Mucosa of stomach (tissue), 1 donor: ENCODE data around the gene C16orf95.

Experiments
- H3K27me3 ChIP-seq: one replicate; pipeline ENCODE4 v1.7.0; 2013; ENCODE audit warnings: mild to moderate bottlenecking, low read length; ENCODE audit not compliant: control insufficient read depth, insufficient read depth
- H3K36me3 ChIP-seq: one replicate; pipeline ENCODE4 v1.7.0; 2013; ENCODE audit warnings: low read length; ENCODE audit not compliant: control insufficient read depth, insufficient read depth
- H3K4me1 ChIP-seq: one replicate; pipeline ENCODE4 v1.7.0; 2013; ENCODE audit warnings: mild to moderate bottlenecking, low read length; ENCODE audit not compliant: control insufficient read depth, insufficient read depth
- H3K4me3 ChIP-seq: one replicate; pipeline ENCODE4 v1.7.0; 2013; ENCODE audit warnings: low read length
- H3K9ac ChIP-seq: one replicate; pipeline ENCODE4 v1.7.0; 2013; ENCODE audit warnings: mild to moderate bottlenecking, low read length, moderate library complexity
- H3K9me3 ChIP-seq: one replicate; pipeline ENCODE4 v1.7.0; 2013; ENCODE audit warnings: mild to moderate bottlenecking, low read length, moderate library complexity; ENCODE audit not compliant: control insufficient read depth
- donor health status: Pancreatic carcinoma.

C16orf95 gene

GRCh38 chr16:87303431-87303930, 13.7 kb downstream of the C16orf95 start:
- no peaks in the 10 kb centered on the region for H3K9me3 ChIP-seq

DNA sequence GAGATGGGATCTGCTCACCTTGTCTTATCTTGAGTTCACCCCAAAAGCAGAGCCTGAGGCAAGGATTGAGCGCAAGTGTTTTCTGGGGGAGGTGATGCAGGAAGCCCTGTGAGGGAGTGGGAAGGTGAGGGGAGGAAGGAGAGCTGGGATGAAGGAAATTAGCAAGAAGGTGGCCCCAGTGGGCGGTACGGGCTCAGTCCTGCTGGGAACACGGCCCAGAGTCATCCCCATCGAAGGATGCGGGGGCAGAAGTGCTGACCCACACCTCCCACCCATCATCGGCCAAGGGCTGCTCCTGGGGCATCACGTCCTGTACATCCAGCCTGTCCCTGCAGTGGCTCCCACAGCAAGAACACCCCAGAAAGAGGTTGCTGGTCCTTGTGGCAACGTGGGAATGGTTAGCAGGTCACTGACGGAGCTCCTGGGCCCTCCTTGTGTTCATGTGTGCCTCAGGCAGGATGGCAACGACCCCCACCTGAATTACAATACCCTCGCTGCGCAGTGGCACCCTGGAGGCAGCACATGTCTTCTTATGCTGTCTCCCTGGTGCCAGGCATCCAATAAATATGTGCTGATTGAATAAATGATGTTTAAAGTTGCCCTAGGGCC, 18.2 kb downstream of the C16orf95 start:
- H3K36me3 ChIP-seq, result no peaks in the 10 kb centered on the region
- H3K27me3 ChIP-seq, result no peaks in the 10 kb centered on the region
- H3K4me1 ChIP-seq, result peaks cover 12% of the 10 kb centered on the region
- H3K9ac ChIP-seq, result no peak overlapping the region
- H3K9me3 ChIP-seq, result no peaks in the 10 kb centered on the region
- H3K4me3 ChIP-seq, result no peak overlapping the region

More at GRCh38 chr16:87303431-87303930, 13.7 kb downstream of the C16orf95 start:
- Histone ChIP-seq H3K27me3 (peaks cover 6% of the 10 kb centered on the region), H3K4me3 (no peak overlapping the region), H3K9ac (no peak overlapping the region), H3K4me1 (no peaks in the 10 kb centered on the region), H3K36me3 (no peaks in the 10 kb centered on the region)

DNA sequence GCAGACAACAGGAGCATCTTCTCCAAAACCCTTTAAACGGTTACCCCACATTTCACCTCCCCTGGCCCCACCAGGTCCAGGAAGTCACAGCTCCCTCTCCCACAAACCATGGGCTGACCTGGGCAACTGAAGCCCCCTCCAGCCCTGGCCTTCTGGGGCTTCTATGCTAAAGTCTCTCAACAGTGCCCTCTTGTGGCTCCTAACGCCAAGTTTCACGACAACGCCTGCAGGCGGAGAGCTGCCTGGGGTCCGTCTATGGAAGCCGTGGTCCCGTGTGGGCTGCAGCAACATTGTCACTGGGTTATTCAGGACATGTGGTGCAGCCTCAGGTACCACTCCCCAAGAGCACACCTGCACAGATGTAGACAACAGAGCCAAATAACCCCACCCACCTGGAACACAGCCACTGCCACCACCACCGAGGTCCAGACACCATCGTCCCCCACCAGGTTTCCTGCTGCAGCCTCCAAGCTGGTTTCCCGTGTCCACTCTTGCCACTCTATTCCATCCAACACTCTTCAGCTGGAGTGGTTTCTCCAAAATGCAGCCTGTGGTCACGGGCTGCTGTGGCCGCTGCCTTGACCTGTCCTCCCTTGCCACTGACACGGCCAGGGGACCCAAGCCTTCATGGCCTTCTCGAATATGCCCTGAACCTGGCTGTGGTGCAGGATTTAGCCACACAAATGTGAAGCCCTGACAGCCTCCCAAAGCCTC, 19.1 kb downstream of the C16orf95 start:
- no peaks in the 10 kb centered on the region for H3K36me3 ChIP-seq
- peaks cover 12% of the 10 kb centered on the region for H3K4me1 ChIP-seq
- no peak overlapping the region for H3K9ac ChIP-seq
- no peaks in the 10 kb centered on the region for H3K9me3 ChIP-seq
- H3K4me3 ChIP-seq, result no peak overlapping the region
- H3K27me3 ChIP-seq, result no peaks in the 10 kb centered on the region

DNA sequence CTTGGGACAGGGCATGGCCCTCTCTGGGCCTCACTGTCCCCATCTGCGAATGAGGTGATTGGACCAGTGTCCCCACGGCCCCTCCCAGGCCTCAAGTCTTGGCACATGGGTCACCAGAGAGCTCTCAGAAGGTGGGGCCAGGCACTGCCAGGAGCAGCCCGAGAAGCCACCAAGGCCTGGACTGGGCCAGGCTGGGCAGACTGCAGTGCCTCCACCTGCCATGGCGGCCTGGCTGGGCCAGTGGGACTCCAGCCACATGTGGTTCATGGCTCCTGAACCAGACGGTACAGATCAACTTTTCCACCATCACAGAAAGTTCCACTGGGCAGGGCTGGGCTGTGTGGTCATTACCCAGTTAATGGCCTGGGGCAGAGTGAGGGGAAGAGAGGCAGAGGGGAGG, 19.8 kb downstream of the C16orf95 start:
- no peak overlapping the region for H3K9ac ChIP-seq
- no peaks in the 10 kb centered on the region for H3K9me3 ChIP-seq
- peaks cover 12% of the 10 kb centered on the region for H3K4me1 ChIP-seq
- no peaks in the 10 kb centered on the region for H3K36me3 ChIP-seq
- H3K27me3 ChIP-seq, result no peaks in the 10 kb centered on the region
- no peak overlapping the region for H3K4me3 ChIP-seq

- Histone ChIP-seq H3K4me3 (peak overlapping the region; percentile 21), H3K9ac (peak overlapping the region; percentile 26), H3K9me3 (no peaks in the 10 kb centered on the region), H3K4me1 (peaks cover 12% of the 10 kb centered on the region), H3K36me3 (no peaks in the 10 kb centered on the region), H3K27me3 (no peaks in the 10 kb centered on the region)
These were observed 21.3 kb downstream of the C16orf95 start for GRCh38 chr16:87295661-87296531.

DNA sequence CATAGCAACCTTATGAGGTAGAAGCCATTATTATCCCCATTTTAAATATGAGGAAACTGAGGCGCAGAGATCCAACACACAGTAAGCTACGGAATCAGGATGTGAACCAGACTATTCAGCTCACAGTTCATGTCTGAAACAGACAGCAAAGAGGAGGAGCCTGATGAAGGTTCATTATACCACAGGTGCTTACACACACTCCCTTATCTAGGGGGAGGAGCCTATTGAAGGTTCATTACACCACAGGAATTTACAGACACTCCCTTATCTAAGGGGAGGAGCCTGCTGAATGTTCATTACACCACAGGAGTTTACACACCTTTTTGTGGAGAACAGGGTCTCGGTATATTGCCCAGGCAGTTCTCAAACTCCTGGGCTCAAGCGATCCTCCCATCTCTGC, 21.9 kb downstream of the C16orf95 start:
- no peaks in the 10 kb centered on the region for H3K9me3 ChIP-seq
- H3K4me3 ChIP-seq, result peak overlapping the region; percentile 21
- no peaks in the 10 kb centered on the region for H3K27me3 ChIP-seq
- peaks cover 12% of the 10 kb centered on the region for H3K4me1 ChIP-seq
- H3K36me3 ChIP-seq, result no peaks in the 10 kb centered on the region
- peak overlapping the region; percentile 26 for H3K9ac ChIP-seq

- Histone ChIP-seq H3K36me3 (no peaks in the 10 kb centered on the region), H3K4me3 (no peak overlapping the region), H3K27me3 (no peaks in the 10 kb centered on the region), H3K4me1 (peaks cover 12% of the 10 kb centered on the region), H3K9ac (no peak overlapping the region), H3K9me3 (no peaks in the 10 kb centered on the region)
These were observed 23.2 kb downstream of the C16orf95 start for GRCh38 chr16:87293990-87294389.

- Histone ChIP-seq H3K9me3 (no peaks in the 10 kb centered on the region), H3K36me3 (no peaks in the 10 kb centered on the region), H3K9ac (no peak overlapping the region), H3K4me3 (no peak overlapping the region), H3K27me3 (no peaks in the 10 kb centered on the region), H3K4me1 (peaks cover 12% of the 10 kb centered on the region)
These were observed 25.2 kb downstream of the C16orf95 start for GRCh38 chr16:87291944-87292343.

GRCh38 chr16:87288753-87289362, 28.3 kb downstream of the C16orf95 start:
- no peaks in the 10 kb centered on the region for H3K27me3 ChIP-seq
- no peaks in the 10 kb centered on the region for H3K4me1 ChIP-seq
- no peaks in the 10 kb centered on the region for H3K36me3 ChIP-seq
- no peaks in the 10 kb centered on the region for H3K9me3 ChIP-seq
- no peak overlapping the region for H3K4me3 ChIP-seq
- H3K9ac ChIP-seq, result no peak overlapping the region

DNA sequence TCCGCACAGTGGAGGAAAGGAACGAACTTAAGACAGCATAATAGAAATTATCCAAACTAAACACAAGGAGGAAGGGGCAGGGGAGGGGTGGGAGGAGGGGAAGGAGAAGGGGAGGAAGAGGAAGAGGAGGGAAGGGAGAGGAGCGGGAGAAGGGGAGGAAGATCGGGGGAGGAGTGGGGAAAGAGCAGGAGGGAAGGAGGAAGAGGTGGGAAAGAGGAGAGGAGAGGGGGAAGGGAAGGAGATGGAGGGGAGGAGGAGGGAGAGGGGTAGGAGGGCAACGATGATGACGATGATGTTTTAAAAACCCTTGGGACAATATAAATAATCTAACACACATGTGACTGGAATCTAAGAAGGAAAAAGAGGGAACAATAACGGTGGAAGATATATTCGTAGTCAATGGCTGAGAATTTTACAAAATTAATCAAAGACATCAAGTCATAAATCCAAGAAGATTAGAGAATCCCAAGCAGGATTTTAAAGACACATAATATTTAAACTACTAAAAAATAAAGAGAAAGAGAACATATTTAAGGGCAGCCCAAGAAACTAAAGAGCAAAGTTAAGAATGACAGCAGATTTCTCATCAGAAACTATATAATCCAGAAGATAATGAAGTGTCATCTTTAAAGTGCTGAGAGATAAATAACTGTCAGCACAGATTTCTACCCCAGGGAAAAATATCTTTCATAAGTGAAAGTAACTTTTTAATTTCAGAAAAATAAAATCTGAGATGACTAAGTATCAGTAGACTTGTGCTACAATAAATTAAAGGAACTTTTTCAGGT, 30.2 kb downstream of the C16orf95 start:
- no peaks in the 10 kb centered on the region for H3K36me3 ChIP-seq
- no peak overlapping the region for H3K9ac ChIP-seq
- H3K9me3 ChIP-seq, result no peaks in the 10 kb centered on the region
- no peaks in the 10 kb centered on the region for H3K4me1 ChIP-seq
- H3K4me3 ChIP-seq, result no peak overlapping the region
- no peaks in the 10 kb centered on the region for H3K27me3 ChIP-seq

DNA sequence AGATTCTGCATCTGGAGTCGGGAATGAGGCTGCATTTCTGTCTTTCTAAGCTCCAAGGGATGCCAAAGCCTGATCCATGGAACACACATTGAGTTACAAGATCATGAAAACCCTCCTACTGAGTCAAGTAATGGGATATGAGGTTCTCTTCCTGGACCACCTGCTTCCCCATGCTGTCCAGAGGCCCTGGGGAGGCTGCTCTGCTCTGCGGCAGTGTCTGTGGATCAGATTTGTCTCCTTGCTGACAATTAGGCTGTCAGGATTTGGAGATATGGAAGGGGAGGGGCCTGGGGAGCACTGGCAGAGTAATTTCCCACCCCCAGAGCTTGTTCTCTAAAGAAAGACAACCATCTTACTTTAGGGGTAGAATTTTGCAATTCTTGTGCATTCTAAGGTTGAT, 33.0 kb downstream of the C16orf95 start:
- no peak overlapping the region for H3K4me3 ChIP-seq
- peaks cover 2% of the 10 kb centered on the region for H3K27me3 ChIP-seq
- H3K36me3 ChIP-seq, result no peaks in the 10 kb centered on the region
- H3K9me3 ChIP-seq, result no peaks in the 10 kb centered on the region
- H3K9ac ChIP-seq, result no peak overlapping the region
- no peaks in the 10 kb centered on the region for H3K4me1 ChIP-seq
